ENCODE measurements around the gene CWC27. TPM values are rescaled to one million over a fixed set of nuclear protein-coding genes. Genes with fewer than 3 reads are reported as not detected.

CWC27 gene
- total and polyA plus RNA-seq, 9 of the 15 experiments (the other 6 are each of a cell fraction or from before 2014, with no cell fraction given), result 19.7 to 49.3 (median 38.3) TPM

- Histone ChIP-seq H4K20me1 (replicated peaks; ENCODE audit: control insufficient read depth, insufficient read depth, low read length) (no peaks in the 10 kb centered on the region), H3K4me3 (no peak overlapping the region), H3K27me3 (ENCODE audit: control insufficient read depth in 2 of 2, insufficient read depth in 2 of 2, low read length in 2 of 2) (no peaks in the 10 kb centered on the region), H3K79me2 (ENCODE audit: control insufficient read depth, insufficient read depth, low read length) (no peaks in the 10 kb centered on the region), H3K4me1 (replicated peaks in 1 of 2; ENCODE audit: control insufficient read depth in 2 of 2, insufficient read depth in 2 of 2, low read length in 2 of 2) (no peaks in the 10 kb centered on the region), H3K36me3 (ENCODE audit: control insufficient read depth, insufficient read depth, low read length) (peaks cover 21% of the 10 kb centered on the region; the same call in 1 of the 3 replicates), H3K9me1 (ENCODE audit: control insufficient read depth, insufficient read depth, low read length) (no peaks in the 10 kb centered on the region), H3K4me2 (ENCODE audit: insufficient read depth, low read length) (no peak overlapping the region), H2AFZ (ENCODE audit: low read depth, low read length) (no peak overlapping the region), H3K27ac (ENCODE audit: extremely low read depth, low read depth, low read length) (no peak overlapping the region), H3K9ac (ENCODE audit: insufficient read depth in 1 of 2, low read depth in 2 of 2, low read length in 2 of 2) (no peak overlapping the region), H3K9me3 (replicated peaks; ENCODE audit: control insufficient read depth, insufficient read depth, low read depth, low read length) (no peaks in the 10 kb centered on the region)
- in situ Hi-C loops (cut with MboI), result loop anchor here (10.0 kb wide), 1 partner anchor 678 kb away; the partner anchor contains the start of gene ADAMTS6
- no peak for DNase-seq (ENCODE audit: extremely low read depth in 1 of 4, low spot score in 3 of 4)
- intact Hi-C loops (cut with micrococcal nuclease), result no loop called here
- BruUV-seq (replicated peaks), result no TSS peak
- ChIA-PET CTCF (ENCODE audit: low intra/inter-chr PET ratio) (no interaction called here), POLR2A (interaction anchor here (0.7 kb wide), 1 partner anchor 19 kb away, joined by 4 read pairs; no protein-coding TSS in a partner anchor)
- no peak for ATAC-seq
- WGBS (ENCODE audit: insufficient coverage, low coverage, missing lambda C conversion rate), result 85% methylated on average over 2 of the region's 2 CpGs
- no peak for FAIRE-seq
- TF ChIP-seq GTF2F1 (IDR thresholded peaks at IDR 0.05; ENCODE audit: low read depth, low read length) (no peak), ZHX1 (conservative IDR thresholded peaks at IDR 0.05; ENCODE audit: low read length) (no peak), TCF3 (CRISPR knock-in tag; IDR thresholded peaks at IDR 0.05) (no peak), THRB (CRISPR knock-in tag; conservative IDR thresholded peaks at IDR 0.05) (no peak), TOE1 (IDR thresholded peaks at IDR 0.05; ENCODE audit: borderline replicate concordance) (no peak), TOE1 (CRISPR knock-in tag; IDR thresholded peaks at IDR 0.05; ENCODE audit: borderline replicate concordance, low read depth) (no peak), BRD9 (IDR thresholded peaks at IDR 0.05; ENCODE audit: low read depth, partially characterized antibody) (no peak), CXXC5 (CRISPR knock-in tag; IDR thresholded peaks at IDR 0.05) (no peak), MEIS2 (IDR thresholded peaks at IDR 0.05; ENCODE audit: partially characterized antibody) (no peak), TFAM (CRISPR knock-in tag; conservative IDR thresholded peaks at IDR 0.05) (no peak), ZNF512 (tag; IDR thresholded peaks at IDR 0.05) (no peak), ZBTB2 (IDR thresholded peaks at IDR 0.05) (no peak), POLR2AphosphoS5 (IDR thresholded peaks at IDR 0.05; ENCODE audit: control insufficient read depth, insufficient read depth, low read depth, low read length) (no peak), CEBPG (CRISPR knock-in tag; IDR thresholded peaks at IDR 0.05) (no peak), CEBPG (tag; conservative IDR thresholded peaks at IDR 0.05 in 1 of 2, IDR thresholded peaks at IDR 0.05 in 1 of 2) (no peak), CHD4 (IDR thresholded peaks at IDR 0.05; ENCODE audit: insufficient read depth, insufficient replicate concordance, low read depth, low read length, poor library complexity, severe bottlenecking) (no peak)
Observed at GRCh38 chr5:64806537-64806936, 37.8 kb downstream of the CWC27 start.

Measured in K562 (cell line).